GM12872 (cell line): Measurements from ENCODE around the gene HAPLN2.

Experiments
- TF ChIP-seq, protein P1 (sequence below): IDR thresholded peaks from 3 replicates; pipeline ENCODE4 v1.5.1; 2011; ENCODE audit warnings: low read depth, mild to moderate bottlenecking, low read length, moderate library complexity; ENCODE audit not compliant: insufficient read depth

Gene HAPLN2

GRCh38 chr1:156627313-156627880 is 8.2 kb downstream of the HAPLN2 start:
- TF ChIP-seq, protein P1, sequence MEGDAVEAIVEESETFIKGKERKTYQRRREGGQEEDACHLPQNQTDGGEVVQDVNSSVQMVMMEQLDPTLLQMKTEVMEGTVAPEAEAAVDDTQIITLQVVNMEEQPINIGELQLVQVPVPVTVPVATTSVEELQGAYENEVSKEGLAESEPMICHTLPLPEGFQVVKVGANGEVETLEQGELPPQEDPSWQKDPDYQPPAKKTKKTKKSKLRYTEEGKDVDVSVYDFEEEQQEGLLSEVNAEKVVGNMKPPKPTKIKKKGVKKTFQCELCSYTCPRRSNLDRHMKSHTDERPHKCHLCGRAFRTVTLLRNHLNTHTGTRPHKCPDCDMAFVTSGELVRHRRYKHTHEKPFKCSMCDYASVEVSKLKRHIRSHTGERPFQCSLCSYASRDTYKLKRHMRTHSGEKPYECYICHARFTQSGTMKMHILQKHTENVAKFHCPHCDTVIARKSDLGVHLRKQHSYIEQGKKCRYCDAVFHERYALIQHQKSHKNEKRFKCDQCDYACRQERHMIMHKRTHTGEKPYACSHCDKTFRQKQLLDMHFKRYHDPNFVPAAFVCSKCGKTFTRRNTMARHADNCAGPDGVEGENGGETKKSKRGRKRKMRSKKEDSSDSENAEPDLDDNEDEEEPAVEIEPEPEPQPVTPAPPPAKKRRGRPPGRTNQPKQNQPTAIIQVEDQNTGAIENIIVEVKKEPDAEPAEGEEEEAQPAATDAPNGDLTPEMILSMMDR: peak; percentile 82

GRCh38 chr1:156629823-156630449 is 10.7 kb downstream of the HAPLN2 start:
- TF ChIP-seq, protein P1: no peak

- TF ChIP-seq, protein P1: no peak
These were observed 13.1 kb downstream of the HAPLN2 start for GRCh38 chr1:156632355-156632754.

GRCh38 chr1:156638189-156638985 is 19.2 kb downstream of the HAPLN2 start:
- TF ChIP-seq, protein P1: no peak

DNA sequence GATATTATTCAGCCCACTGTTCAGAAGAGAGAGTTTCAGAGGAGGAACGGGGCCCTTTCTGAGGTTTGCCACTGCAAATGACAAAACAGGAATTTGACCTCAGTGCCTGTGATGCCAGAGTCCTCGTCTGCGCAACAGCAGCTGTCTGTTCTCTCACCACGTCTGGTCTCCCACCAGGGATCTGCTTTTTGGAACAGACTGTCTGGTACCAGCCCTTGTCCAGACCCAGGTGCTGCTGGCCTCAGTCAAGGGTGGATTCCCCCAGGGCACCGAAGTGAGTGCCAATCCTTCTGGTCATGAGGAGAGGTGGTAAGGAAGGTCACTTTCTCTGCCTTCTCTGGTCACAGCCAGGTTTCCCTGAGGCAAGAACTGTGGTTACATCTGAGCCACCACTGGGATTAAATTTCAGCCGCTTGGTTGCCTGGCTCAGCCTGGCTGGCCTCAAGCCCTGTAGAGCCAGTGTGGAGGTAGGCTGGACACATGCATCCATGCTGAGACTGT is 20.4 kb downstream of the HAPLN2 start:
- TF ChIP-seq, protein P1: no peak

GRCh38 chr1:156640842-156641706 is 21.9 kb downstream of the HAPLN2 start:
- TF ChIP-seq, protein P1: no peak

GRCh38 chr1:156641761-156642264 is 22.6 kb downstream of the HAPLN2 start, which contains the start of gene BCAN:
TSS of gene BCAN (plus strand) at chr1:156642117. CDS start at chr1:156646055, 3,938 bp downstream.
- TF ChIP-seq, protein P1: no peak
